Activated T-helper 1 cell treated with anti-CD3 and anti-CD28 coated beads, Interleukin-2, amount 50 U/mL, for 16 hours (primary cell): ENCODE measurements around the gene TRAPPC2L.

Source experiments
- DNase-seq, 2 donors: peaks; one replicate each; pipeline ENCODE4 v3.0.0-alpha.2; 2020; ENCODE audit warnings: low read depth in 1 of 2, low spot score in 1 of 2

Gene TRAPPC2L

DNA sequence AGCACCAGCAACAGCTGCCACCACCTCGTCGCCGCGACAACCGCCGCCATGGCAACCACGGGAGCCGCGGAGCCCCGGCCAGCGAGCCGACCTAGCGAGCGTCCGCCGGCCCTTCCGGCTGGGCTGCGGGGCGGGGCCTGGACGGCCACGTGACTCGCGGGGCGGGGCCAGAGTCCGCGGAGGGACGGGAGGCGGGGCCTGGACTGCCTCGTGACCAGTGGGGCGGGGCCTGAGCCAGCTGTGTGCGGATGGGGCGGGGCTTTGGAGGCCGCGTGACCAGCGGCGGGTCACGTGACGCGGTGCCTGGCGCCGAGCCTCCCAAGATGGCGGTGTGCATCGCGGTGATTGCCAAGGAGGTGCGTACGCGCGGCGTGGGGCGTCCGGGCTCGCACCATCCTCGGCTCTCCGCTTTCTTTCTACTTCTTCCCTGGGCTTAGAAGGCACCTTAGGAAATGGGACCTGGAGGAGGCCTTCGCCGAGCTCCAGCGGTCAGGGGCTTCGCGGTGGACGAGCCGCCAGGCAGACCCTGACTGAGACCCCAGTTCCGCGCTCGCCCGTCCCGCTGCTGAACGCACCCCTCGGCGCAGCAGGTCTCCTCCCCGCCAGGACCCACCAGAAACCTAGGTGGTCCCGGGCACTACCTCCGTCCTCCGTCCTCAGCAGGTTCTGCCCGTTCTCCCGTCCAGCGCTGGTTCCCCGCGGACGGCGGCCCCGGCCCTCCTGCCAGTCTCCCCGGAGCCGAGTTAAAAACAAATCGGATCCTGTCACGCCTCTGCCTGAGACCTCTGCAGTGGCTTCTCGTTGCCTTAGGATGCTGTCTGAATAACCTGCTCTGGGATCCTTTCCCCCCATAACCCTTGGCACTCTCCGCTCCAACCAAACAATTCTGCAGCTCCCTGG, at the start of gene TRAPPC2L, which contains the start of gene GALNS:
TRAPPC2L (plus strand) TSS at position 300 of the 900 bp plus-strand sequence; CDS start at position 324, 24 bp downstream.
GALNS (minus strand) TSS at position 120 of the 900 bp plus-strand sequence; CDS start at position 50, 70 bp downstream.
- peak; percentile 99 for DNase-seq

- no peak for DNase-seq
Observed at GRCh38 chr16:88807142-88807625, 49.7 kb upstream of the TRAPPC2L start.

- DNase-seq = no peak
Observed at GRCh38 chr16:88807626-88808453, 49.1 kb upstream of the TRAPPC2L start.

DNA sequence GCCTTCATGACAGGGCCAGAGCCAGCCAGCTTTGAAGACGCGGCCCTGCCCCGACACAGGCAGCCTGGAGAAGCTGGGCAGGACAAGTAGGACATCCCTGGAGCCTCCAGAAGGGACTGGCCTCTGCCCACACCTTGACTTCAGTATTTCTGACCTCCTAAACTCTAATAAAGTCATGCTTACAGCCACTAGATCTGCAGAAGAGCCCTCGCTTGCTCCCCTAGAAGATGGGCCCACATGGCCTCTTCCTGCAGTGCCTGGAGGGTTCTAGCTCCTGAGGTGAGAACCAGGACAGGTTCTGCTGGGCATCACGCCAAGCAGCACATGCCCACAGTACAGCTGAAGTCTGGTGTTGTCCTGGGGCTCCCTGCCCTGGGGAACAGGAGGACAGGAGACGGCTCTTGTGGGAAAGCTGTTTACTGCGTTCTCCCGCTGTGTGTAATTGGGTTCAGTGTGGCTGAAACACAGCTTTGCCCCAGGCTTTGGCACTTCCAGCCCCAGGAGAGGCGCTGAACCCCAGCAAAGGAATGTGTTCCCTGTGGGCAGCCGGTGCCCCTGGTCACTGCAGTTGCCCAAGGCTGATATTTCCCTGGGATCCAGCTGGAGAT, 47.8 kb upstream of the TRAPPC2L start:
- DNase-seq = no peak

GRCh38 chr16:88809676-88810165, 47.2 kb upstream of the TRAPPC2L start:
- DNase-seq = no peak

GRCh38 chr16:88810166-88810911, 46.6 kb upstream of the TRAPPC2L start:
- no peak for DNase-seq

GRCh38 chr16:88810912-88811768, 45.8 kb upstream of the TRAPPC2L start:
- peak in 1 of 2 donors; percentile 53 for DNase-seq

- peak; percentile 96 to 97 for DNase-seq
Observed at GRCh38 chr16:88811769-88812512, 45.0 kb upstream of the TRAPPC2L start, which contains the start of gene APRT. Gene APRT, minus strand, starts transcription at chr16:88811928. Its CDS starts 29 bp downstream, at chr16:88811899.

DNA sequence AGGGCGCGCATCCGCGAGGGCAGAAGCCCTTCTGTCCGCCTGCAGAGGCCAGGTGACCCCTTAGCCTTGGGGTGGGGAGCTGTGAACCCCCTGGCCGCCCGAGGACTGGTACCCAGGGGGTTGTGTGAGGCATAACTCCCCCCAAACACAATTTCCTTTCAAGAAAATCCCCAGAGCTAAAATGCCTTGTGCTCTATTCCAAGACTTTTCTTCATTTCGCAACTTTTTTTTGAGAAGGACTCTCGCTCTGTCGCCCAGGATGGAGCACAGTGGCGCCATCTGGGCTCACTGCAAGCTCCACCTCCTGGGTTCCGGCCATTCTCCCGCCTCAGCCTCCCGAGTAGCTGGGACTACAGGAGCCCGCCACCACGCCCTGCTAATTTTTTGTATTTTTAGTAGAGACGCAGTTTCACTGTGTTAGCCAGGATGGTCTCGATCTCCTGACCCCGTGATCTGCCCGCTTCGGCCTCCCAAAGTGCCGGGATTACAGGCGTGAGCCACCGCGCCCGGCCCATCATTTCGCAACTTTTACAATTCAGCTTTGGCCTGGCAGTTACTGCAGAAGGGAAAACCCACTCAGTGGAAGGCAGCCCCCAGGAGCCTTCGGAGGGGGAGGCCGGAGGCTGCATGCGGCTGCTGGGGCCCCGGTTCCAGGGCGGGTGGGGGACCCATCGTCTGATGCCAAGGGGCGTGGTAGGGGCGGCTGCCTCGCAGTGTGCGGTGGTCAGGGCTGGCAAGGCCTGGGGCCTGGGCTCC, 44.2 kb upstream of the TRAPPC2L start:
- DNase-seq = no peak

DNA sequence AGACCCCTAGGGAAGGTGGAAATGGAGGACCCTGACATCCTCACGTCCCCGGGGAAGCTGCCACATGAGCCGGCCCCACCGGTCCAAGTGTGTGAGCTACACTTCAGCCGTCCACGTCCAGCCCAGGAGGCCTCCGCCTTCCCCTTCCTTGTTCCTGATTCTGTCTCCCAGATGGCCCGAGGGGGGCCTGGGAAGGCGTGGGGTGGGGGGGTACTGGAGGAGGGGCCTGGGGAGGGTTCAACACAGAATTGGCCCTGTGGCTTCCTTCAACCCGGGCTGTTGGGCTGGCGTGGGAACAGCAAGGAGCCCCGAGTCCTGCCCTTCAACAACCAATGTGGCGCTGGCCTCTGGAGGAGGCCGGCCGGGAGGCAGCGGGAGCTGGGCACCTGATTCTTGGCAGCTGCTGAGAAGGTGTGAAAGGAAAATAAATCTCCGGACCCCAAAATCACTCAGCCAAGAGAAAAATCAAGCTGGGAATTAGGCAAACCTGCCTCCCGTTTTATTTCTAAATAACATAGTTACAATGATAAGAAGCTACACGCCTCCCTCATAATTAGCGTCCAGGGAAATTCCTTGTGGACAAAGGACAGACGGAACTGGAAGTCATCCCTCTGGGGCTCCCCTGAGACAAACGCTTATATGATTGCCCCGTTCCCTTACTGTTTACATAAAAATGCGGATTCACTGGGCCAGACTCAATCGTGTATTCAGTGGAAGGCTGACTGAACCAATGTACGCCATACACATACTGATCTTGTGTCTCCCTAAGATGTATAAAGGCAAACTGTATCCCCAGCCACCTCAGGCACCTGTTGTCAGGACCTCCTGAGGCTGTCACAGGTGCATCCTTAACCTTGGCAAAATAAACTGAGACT, 43.4 kb upstream of the TRAPPC2L start:
- DNase-seq = no peak

DNA sequence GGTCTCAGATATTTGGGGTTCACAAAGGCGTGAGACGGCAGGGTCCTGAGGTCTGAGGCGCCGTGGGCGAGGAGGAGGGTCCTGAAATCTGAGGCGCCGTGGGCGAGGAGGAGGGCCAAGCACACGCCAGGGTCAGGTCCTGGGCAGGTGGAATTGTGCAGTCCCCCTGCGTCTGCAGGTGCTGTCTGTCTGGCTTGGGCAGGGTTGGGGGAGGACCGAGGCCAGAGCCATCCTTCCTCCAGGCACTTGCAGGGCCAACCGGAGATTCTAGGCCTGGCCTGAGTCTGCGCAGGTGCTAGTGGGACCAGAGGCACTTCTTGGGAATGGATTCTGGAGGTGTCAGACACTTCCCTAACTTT, 42.8 kb upstream of the TRAPPC2L start:
- DNase-seq = no peak

DNA sequence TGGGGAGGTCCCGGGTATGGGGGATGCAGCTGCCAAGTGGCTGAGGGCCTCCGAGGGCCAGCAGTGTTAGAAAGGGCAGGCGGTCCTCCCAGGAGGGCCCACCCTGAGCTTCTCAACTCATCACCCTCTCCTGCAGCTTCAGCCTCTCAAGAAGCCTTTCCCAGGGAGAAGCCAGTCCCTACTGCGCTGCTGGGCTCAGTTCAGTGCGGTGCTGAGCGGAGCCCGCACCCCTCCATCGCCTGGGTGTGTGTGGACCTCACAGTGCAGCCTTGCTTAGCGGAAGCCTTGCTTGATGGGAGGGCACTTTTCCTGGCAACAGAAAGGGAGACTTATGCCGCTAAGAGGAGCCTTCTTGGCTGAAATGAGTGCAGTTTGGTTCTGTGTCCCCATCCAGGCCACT, 41.7 kb upstream of the TRAPPC2L start:
- no peak for DNase-seq

DNA sequence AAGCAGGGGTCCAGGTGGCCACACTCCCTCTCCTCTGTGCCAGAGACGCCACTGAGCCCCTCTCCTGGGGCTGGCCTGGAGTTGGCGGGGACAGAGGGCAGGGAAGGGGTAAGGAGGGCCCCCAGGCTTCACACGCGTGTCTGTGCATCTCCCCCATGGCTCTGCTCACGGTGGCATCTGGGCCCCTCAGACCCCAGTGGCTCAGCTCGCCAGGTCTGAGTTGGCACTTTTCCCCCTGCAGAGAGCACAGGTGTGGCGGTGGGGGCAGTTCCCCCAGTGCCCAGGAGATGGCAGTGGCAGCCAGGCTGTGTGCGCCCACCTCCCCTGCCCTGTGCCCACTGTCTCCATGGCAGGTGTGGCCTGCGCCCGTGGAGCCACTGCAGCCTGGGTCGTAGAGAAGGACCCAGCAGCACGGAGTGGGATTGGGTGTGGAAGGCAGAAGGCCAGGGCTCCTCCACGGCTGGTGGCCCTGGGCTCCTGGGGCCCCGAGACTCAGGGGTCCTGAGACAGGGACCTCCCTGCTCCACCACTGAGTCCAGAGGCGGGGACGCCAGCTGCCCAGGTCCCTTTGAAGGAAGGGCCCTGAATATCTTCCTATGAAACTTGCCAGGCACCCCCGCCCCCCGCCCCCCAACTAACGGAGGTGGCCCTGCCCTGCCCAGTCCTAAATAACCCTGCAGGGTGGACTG, 40.9 kb upstream of the TRAPPC2L start:
- no peak for DNase-seq

- DNase-seq = no peak
Observed at GRCh38 chr16:88816736-88817535, 40.0 kb upstream of the TRAPPC2L start.

DNA sequence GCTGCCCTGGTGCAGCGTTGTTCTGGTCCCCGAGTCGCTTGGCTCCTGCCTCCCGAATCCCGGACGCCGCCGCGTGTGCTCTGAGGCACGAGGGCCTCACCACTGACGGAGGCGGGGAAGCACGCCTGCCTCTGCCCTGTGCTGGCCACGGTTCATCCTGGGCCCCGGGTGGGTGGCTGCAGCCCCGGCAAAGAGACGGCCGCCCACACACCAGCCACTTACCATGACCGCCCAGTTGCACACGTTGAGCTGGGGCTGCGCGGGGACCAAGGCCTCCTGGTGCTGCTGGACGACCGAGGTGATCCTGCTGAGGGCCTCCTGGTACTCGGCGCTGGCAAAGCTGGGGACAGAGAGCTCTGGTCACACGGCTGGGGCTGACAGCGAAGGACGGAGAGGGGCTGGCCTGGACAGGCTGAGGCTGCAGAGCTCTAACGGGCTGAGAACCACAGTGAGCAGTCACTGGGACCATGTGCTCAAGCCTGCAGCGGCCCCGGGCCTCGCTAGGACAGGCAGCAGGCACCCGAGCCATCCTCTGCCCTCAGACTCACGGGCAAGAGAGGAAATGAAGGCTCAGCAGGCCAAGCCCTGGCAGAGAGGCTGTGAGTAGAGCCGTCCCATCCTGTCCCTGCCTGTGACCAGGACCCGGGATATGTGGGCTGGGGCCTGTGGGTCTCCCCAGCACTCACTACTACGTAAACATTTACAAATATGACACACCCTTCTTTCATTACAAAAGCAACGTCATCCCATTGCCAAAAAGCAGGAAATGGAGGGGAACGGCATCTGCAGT, 38.9 kb upstream of the TRAPPC2L start:
- DNase-seq = no peak
